ENCODE data around the gene EIF4EBP3. TPM values are rescaled to one million over a fixed set of nuclear protein-coding genes. Genes with fewer than 3 reads are reported as not detected.
A peak's percentile ranks its signal among the peaks of the same experiment; 100 is the strongest.

The EIF4EBP3 gene
- total and polyA plus RNA-seq, 2 donors (not counting 1 experiment from before 2014, with no cell fraction given) = 15.0 to 18.2 TPM

GRCh38 chr5:140563596-140563995 is 16.1 kb downstream of the EIF4EBP3 start:
- Histone ChIP-seq H3K4me3 (ENCODE audit: control extremely low read depth in 1 of 5, extremely low read depth in 1 of 5, insufficient read depth in 1 of 5, low read depth in 2 of 5, low read length in 4 of 5) (peak overlapping the region; percentile 59 to 95 (median 82)), H3K4me1 (ENCODE audit: control insufficient read depth in 2 of 2, insufficient read depth in 2 of 2, low read length in 2 of 2) (peaks cover 17 to 28% of the 10 kb centered on the region in 2 donors), H3K79me2 (ENCODE audit: control insufficient read depth, insufficient read depth, low read length) (peaks cover 21% of the 10 kb centered on the region), H3K27me3 (replicated peaks in 1 of 4; ENCODE audit: control extremely low read depth in 1 of 4, control insufficient read depth in 3 of 4, insufficient read depth in 4 of 4, low read length in 3 of 4) (no peaks in the 10 kb centered on the region), H3K9ac (ENCODE audit: low read length) (peak overlapping the region; percentile 93), H4K20me1 (ENCODE audit: control insufficient read depth, insufficient read depth, low read length, poor library complexity, severe bottlenecking) (no peaks in the 10 kb centered on the region), H3K9me3 (ENCODE audit: control extremely low read depth in 1 of 3, control insufficient read depth in 2 of 3, insufficient read depth in 1 of 3, low read length in 2 of 3) (no peaks in the 10 kb centered on the region), H3K4me2 (replicated peaks; ENCODE audit: low read depth, low read length, poor library complexity, severe bottlenecking) (peak overlapping the region; percentile 94), H3K27ac (ENCODE audit: low read length in 2 of 2) (peak overlapping the region; percentile 91 to 92), H3K36me3 (replicated peaks in 1 of 2; ENCODE audit: control extremely low read depth in 1 of 2, control insufficient read depth in 1 of 2, extremely low read depth in 1 of 2, insufficient read depth in 2 of 2, low read length in 1 of 2) (peaks cover 0 to 24% of the 10 kb centered on the region in 2 experiments), H2AFZ (ENCODE audit: insufficient read depth, low read depth, low read length, poor library complexity, severe bottlenecking) (peak overlapping the region; percentile 95)
- no peaks in the 10 kb centered on the region for H3K9me3 Mint-ChIP-seq (ENCODE audit: insufficient read depth)
- intact Hi-C loops (cut with micrococcal nuclease) = loop anchor here (10.0 kb wide), 2 partner anchors 259 to 761 kb away; partner anchors contain the start of genes PFDN1 and TAF7
- CTCF ChIA-PET = interaction anchor here (4.6 kb wide), 1 partner anchor 16 kb away, joined by 18 read pairs; the partner anchor contains the start of gene EIF4EBP3
- H3K27ac Mint-ChIP-seq = peak overlapping the region; percentile 97
- TF ChIP-seq EZH2 (IDR thresholded peaks at IDR 0.05; ENCODE audit: borderline replicate concordance, insufficient read depth, low read depth, low read length, poor library complexity, severe bottlenecking) (no peak), CTCF (IDR thresholded peaks at IDR 0.05) (no peak)
- no peak for ATAC-seq (ENCODE audit: low read depth)
- peaks cover 40% of the 10 kb centered on the region for H3K4me1 Mint-ChIP-seq
- H3K27me3 Mint-ChIP-seq = no peaks in the 10 kb centered on the region
- POLR2A ChIA-PET = interaction anchor here (0.6 to 3.7 kb wide), 2 partner anchors 15 to 23 kb away, joined by 5 to 15 read pairs; partner anchors contain the start of gene EIF4EBP3
- H3K4me3 Mint-ChIP-seq = peak overlapping the region; percentile 90
- no peak for DNase-seq
- WGBS (ENCODE audit: insufficient coverage) = 96% methylated on average over 5 of the region's 8 CpGs

Measured in B cell (primary cell).